Tibial artery (tissue), 4 donors: Measurements from ENCODE around the gene DLGAP1.

Experiments
- DNase-seq, 2 donors: peaks; one replicate each; pipeline ENCODE4 v3.0.0-alpha.2; 2019
- H3K27ac ChIP-seq, 2 donors: fragments of 200-600 bp; sonication (generic) in 1 of 2; 1 replicate in 1 of 2; 2 replicates in 1 of 2; pipeline ENCODE4 v1.5.1; 2018 to 2019; ENCODE audit warnings: mild to moderate bottlenecking in 1 of 2
- H3K27me3 ChIP-seq, 2 donors: fragments of 200-600 bp; sonication (generic) in 1 of 2; one replicate each; pipeline versions ENCODE4 v1.5.1 to v1.6.0; 2016 to 2019
- H3K36me3 ChIP-seq, 3 donors: fragments of 200-600 bp; sonication (generic) in 2 of 3; one replicate each; pipeline ENCODE4 v1.5.1; 2016 to 2019; ENCODE audit warnings: mild to moderate bottlenecking in 2 of 3
- H3K4me1 ChIP-seq, 4 donors: fragments of 200-600 bp; sonication (generic) in 2 of 4; 1 replicate in 3 of 4; 2 replicates in 1 of 4; pipeline ENCODE4 v1.5.1; 2016 to 2019
- H3K4me3 ChIP-seq, 2 donors: fragments of 200-600 bp; sonication (generic) in 1 of 2; 1 replicate in 1 of 2; 2 replicates in 1 of 2; pipeline ENCODE4 v1.5.1; 2018 to 2019; ENCODE audit warnings: mild to moderate bottlenecking in 2 of 2
- H3K9me3 ChIP-seq, 3 donors: fragments of 200-600 bp; sonication (generic) in 1 of 3; one replicate each; pipeline ENCODE4 v1.5.1; 2016 to 2019
- CTCF ChIP-seq, 2 experiments: fragments of 200-600 bp in 1 of 2; fragments of 450-650 bp in 1 of 2; IDR thresholded peaks; one replicate each; pipeline ENCODE4 v1.5.1; 2017 to 2019; ENCODE audit warnings: antibody characterized with exemption in 2 of 2, mild to moderate bottlenecking in 1 of 2, moderate library complexity in 1 of 2
- intact Hi-C: fragments of 100-400 bp; cut with DNase I; formaldehyde crosslinking; loops from one replicate; pipeline ENCODE4 v1.15.0; 2023; ENCODE audit warnings: low total_unique reads

DLGAP1 gene

GRCh38 chr18:4357579-4357978, 97.5 kb downstream of the DLGAP1 start:
- H3K27ac ChIP-seq = no peak overlapping the region
- no peak for TF ChIP-seq CTCF (IDR thresholded peaks at IDR 0.05)
- H3K27me3 ChIP-seq = no peaks in the 10 kb centered on the region
- DNase-seq = no peak
- H3K4me3 ChIP-seq = no peak overlapping the region
- intact Hi-C loops = no loop called here
- H3K9me3 ChIP-seq = no peaks in the 10 kb centered on the region
- H3K4me1 ChIP-seq = no peaks in the 10 kb centered on the region
- H3K36me3 ChIP-seq = no peaks in the 10 kb centered on the region

- intact Hi-C loops = no loop called here
- Histone ChIP-seq H3K27me3 (no peaks in the 10 kb centered on the region), H3K4me1 (no peaks in the 10 kb centered on the region), H3K4me3 (no peak overlapping the region), H3K27ac (no peak overlapping the region), H3K36me3 (no peaks in the 10 kb centered on the region), H3K9me3 (no peaks in the 10 kb centered on the region)
- no peak for DNase-seq
- no peak for TF ChIP-seq CTCF (IDR thresholded peaks at IDR 0.05)
Observed at GRCh38 chr18:4356929-4357328, 98.2 kb downstream of the DLGAP1 start.

- Histone ChIP-seq H3K9me3 (no peaks in the 10 kb centered on the region), H3K4me1 (no peaks in the 10 kb centered on the region), H3K36me3 (no peaks in the 10 kb centered on the region), H3K27me3 (no peaks in the 10 kb centered on the region), H3K4me3 (no peak overlapping the region), H3K27ac (no peak overlapping the region)
- intact Hi-C loops = loop anchor here (2.0 kb wide), 1 partner anchor 463 kb away; no protein-coding TSS in a partner anchor
- DNase-seq = no peak
- no peak for TF ChIP-seq CTCF (IDR thresholded peaks at IDR 0.05)
Observed at GRCh38 chr18:4353853-4354418, 101.2 kb downstream of the DLGAP1 start.

GRCh38 chr18:4352746-4353551, 102.2 kb downstream of the DLGAP1 start:
- H3K36me3 ChIP-seq = no peaks in the 10 kb centered on the region
- no peaks in the 10 kb centered on the region for H3K27me3 ChIP-seq
- no peaks in the 10 kb centered on the region for H3K9me3 ChIP-seq
- no peak overlapping the region for H3K27ac ChIP-seq
- intact Hi-C loops = loop anchor here (2.0 kb wide), 1 partner anchor 464 kb away; no protein-coding TSS in a partner anchor
- DNase-seq = no peak
- no peak for TF ChIP-seq CTCF (IDR thresholded peaks at IDR 0.05)
- no peak overlapping the region for H3K4me3 ChIP-seq
- no peaks in the 10 kb centered on the region for H3K4me1 ChIP-seq

GRCh38 chr18:4351005-4351404, 104.1 kb downstream of the DLGAP1 start:
- H3K36me3 ChIP-seq = no peaks in the 10 kb centered on the region
- intact Hi-C loops = no loop called here

More at GRCh38 chr18:4351005-4351404, 104.1 kb downstream of the DLGAP1 start:
- TF ChIP-seq CTCF (IDR thresholded peaks at IDR 0.05) = no peak
- DNase-seq = no peak
- H3K27me3 ChIP-seq = no peaks in the 10 kb centered on the region
- no peak overlapping the region for H3K4me3 ChIP-seq
- no peaks in the 10 kb centered on the region for H3K4me1 ChIP-seq
- H3K9me3 ChIP-seq = no peaks in the 10 kb centered on the region
- H3K27ac ChIP-seq = no peak overlapping the region
